ENCODE measurements around the gene MRPS33.

- TF ChIP-seq CTCF (IDR thresholded peaks at IDR 0.05) (no peak), EZH2 (IDR thresholded peaks at IDR 0.05; ENCODE audit: borderline replicate concordance, insufficient read depth, low read depth, low read length, poor library complexity, severe bottlenecking) (no peak)
Observed at GRCh38 chr7:141042222-141043193, 27.8 kb upstream of the MRPS33 start.
